Loucy (cell line): Measurements from ENCODE around the gene PDZRN3.

Source experiments
- H2AFZ ChIP-seq: fragments of 200-600 bp; sonication (generic); 2 replicates; pipeline ENCODE4 v1.6.0; 2016; ENCODE audit warnings: antibody characterized with exemption, mild to moderate bottlenecking, low read length, moderate library complexity
- H3F3A ChIP-seq: fragments of 200-600 bp; 2 replicates; pipeline ENCODE4 v1.6.0; 2016; ENCODE audit warnings: antibody characterized with exemption, low read depth, mild to moderate bottlenecking
- H3K27me3 ChIP-seq: fragments of 200-600 bp; sonication (generic); 2 replicates; pipeline ENCODE4 v1.6.1; 2014; ENCODE audit warnings: low read length, mild to moderate bottlenecking; ENCODE audit not compliant: insufficient read depth, poor library complexity, severe bottlenecking
- H3K36me3 ChIP-seq: fragments of 200-600 bp; sonication (generic); 2 replicates; pipeline ENCODE4 v1.6.1; 2016; ENCODE audit warnings: low read length; ENCODE audit not compliant: insufficient read depth
- H3K4me1 ChIP-seq: fragments of 200-600 bp; sonication (generic); 2 replicates; pipeline ENCODE4 v1.5.1; 2014; ENCODE audit warnings: low read length, mild to moderate bottlenecking; ENCODE audit not compliant: insufficient read depth, poor library complexity, severe bottlenecking
- H3K4me2 ChIP-seq: fragments of 200-600 bp; sonication (generic); 2 replicates; pipeline ENCODE4 v1.6.0; 2014; ENCODE audit warnings: antibody characterized with exemption, low read length, low read depth, mild to moderate bottlenecking; ENCODE audit not compliant: poor library complexity, severe bottlenecking
- H3K4me3 ChIP-seq: fragments of 200-600 bp; sonication (generic); 2 replicates; pipeline ENCODE4 v1.5.1; 2014; ENCODE audit warnings: low read length, mild to moderate bottlenecking, mixed read lengths; ENCODE audit not compliant: poor library complexity, severe bottlenecking
- H3K79me2 ChIP-seq: fragments of 200-600 bp; sonication (generic); 2 replicates; pipeline ENCODE4 v1.6.1; 2014; ENCODE audit warnings: low read length; ENCODE audit not compliant: insufficient read depth
- H3K9ac ChIP-seq: fragments of 200-600 bp; sonication (generic); 2 replicates; pipeline ENCODE4 v1.6.0; 2014; ENCODE audit warnings: mild to moderate bottlenecking, low read depth, low read length, moderate library complexity; ENCODE audit not compliant: poor library complexity, severe bottlenecking
- H3K9me2 ChIP-seq: fragments of 200-600 bp; sonication (generic); replicated peaks from 2 replicates; pipeline ENCODE4 v1.6.1; 2016; ENCODE audit warnings: low read depth, low read length, mixed read lengths
- H3K9me3 ChIP-seq: fragments of 200-600 bp; sonication (generic); 2 replicates; pipeline ENCODE4 v1.6.1; 2014; ENCODE audit warnings: mild to moderate bottlenecking, antibody characterized with exemption, low read length, low read depth; ENCODE audit not compliant: insufficient read depth
- H4K20me1 ChIP-seq: fragments of 200-600 bp; sonication (generic); 2 replicates; pipeline ENCODE4 v1.6.0; 2014; ENCODE audit warnings: antibody characterized with exemption, low read length, mild to moderate bottlenecking; ENCODE audit not compliant: insufficient read depth, poor library complexity, severe bottlenecking
- EZH2phosphoT487 ChIP-seq: fragments of 200-600 bp; IDR thresholded peaks from 2 replicates; pipeline ENCODE4 v1.6.1; 2018; ENCODE audit warnings: antibody characterized with exemption, mild to moderate bottlenecking, moderate library complexity, borderline replicate concordance
- TF ChIP-seq, protein P1 (sequence below): fragments of 200-600 bp; sonication (generic); conservative IDR thresholded peaks from 2 replicates; pipeline ENCODE4 v1.5.1; 2014; ENCODE audit warnings: mild to moderate bottlenecking, antibody characterized with exemption, low read length

The PDZRN3 gene

DNA sequence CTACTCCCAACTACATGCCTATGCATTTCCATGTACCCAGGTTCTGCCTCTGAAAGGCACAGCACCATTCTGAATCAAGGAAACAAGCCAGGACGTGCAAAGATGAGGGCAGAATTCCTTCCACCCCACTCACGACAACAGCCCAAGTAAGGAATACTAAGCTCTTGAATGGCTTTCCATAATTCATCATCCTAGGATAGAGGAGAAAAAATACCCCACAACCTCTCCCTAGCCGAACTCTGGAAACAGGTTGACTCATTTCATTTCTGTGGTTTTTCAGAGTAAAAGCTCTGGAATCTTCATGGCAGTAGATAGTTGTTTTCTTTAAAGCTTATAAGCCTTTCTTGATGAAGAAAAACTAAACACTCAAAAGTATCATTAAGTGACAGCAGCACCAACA, 77.8 kb downstream of the PDZRN3 start:
- TF ChIP-seq, protein P1, sequence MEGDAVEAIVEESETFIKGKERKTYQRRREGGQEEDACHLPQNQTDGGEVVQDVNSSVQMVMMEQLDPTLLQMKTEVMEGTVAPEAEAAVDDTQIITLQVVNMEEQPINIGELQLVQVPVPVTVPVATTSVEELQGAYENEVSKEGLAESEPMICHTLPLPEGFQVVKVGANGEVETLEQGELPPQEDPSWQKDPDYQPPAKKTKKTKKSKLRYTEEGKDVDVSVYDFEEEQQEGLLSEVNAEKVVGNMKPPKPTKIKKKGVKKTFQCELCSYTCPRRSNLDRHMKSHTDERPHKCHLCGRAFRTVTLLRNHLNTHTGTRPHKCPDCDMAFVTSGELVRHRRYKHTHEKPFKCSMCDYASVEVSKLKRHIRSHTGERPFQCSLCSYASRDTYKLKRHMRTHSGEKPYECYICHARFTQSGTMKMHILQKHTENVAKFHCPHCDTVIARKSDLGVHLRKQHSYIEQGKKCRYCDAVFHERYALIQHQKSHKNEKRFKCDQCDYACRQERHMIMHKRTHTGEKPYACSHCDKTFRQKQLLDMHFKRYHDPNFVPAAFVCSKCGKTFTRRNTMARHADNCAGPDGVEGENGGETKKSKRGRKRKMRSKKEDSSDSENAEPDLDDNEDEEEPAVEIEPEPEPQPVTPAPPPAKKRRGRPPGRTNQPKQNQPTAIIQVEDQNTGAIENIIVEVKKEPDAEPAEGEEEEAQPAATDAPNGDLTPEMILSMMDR = no peak
- no peak for TF ChIP-seq EZH2phosphoT487
- H2AFZ ChIP-seq = no peak overlapping the region

DNA sequence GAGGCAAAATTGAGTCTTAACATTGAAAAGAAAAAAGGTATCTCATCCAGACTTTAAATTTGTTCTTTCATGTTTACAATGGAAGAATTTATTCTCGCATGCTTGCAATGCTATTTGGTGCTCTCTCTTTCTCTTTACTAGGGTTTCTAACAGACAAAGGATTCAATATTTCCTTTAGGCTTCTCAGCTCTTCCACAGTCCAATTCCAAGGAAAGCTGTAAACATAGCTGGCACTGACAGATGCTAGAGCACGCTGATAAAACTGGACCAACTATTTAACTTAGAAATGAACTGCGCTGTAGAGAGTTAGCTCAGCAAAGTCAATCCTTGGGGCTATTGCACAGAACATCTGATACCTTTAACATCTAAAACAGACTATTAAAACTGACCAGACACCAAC, 81.3 kb downstream of the PDZRN3 start:
- Histone ChIP-seq H3K27me3 (no peaks in the 10 kb centered on the region), H3K79me2 (no peaks in the 10 kb centered on the region), H3K36me3 (no peaks in the 10 kb centered on the region), H3K9ac (no peak overlapping the region), H3K4me2 (no peak overlapping the region), H3K9me2 (no peaks in the 10 kb centered on the region), H3F3A (no peaks in the 10 kb centered on the region), H3K9me3 (no peaks in the 10 kb centered on the region), H2AFZ (no peak overlapping the region), H3K4me1 (no peaks in the 10 kb centered on the region), H4K20me1 (no peaks in the 10 kb centered on the region), H3K4me3 (no peak overlapping the region)
- TF ChIP-seq EZH2phosphoT487 = no peak
- TF ChIP-seq, protein P1 = no peak

More for the DNA sequence above, 77.8 kb downstream of the PDZRN3 start:
- Histone ChIP-seq H3K9me3 (no peaks in the 10 kb centered on the region), H3K4me3 (no peak overlapping the region), H3K4me1 (no peaks in the 10 kb centered on the region), H3F3A (no peaks in the 10 kb centered on the region), H3K9ac (no peak overlapping the region), H4K20me1 (no peaks in the 10 kb centered on the region), H3K4me2 (no peak overlapping the region), H3K9me2 (no peaks in the 10 kb centered on the region), H3K79me2 (no peaks in the 10 kb centered on the region), H3K27me3 (no peaks in the 10 kb centered on the region), H3K36me3 (no peaks in the 10 kb centered on the region)

DNA sequence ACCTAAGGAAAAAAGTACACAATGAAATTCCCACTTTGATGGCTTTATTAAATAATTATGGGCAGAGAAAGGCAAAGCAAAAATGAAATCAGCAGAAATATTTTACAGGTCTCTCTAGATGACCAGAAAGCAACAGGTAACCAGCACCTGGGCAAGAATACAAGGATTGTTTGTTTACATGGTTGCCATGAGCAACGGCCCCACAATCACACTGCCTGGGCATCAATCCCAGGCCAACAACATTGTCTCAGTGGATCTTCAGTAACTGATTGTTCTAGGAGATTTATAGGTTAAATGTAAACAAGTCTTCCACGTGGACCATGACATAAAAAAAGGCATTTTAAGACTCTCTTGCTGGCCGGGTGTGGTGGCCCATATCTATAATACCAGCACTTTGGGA, 82.6 kb downstream of the PDZRN3 start:
- Histone ChIP-seq H3F3A (no peaks in the 10 kb centered on the region), H4K20me1 (no peaks in the 10 kb centered on the region), H3K36me3 (no peaks in the 10 kb centered on the region), H3K9me2 (no peaks in the 10 kb centered on the region), H3K4me3 (no peak overlapping the region), H3K9me3 (no peaks in the 10 kb centered on the region), H3K79me2 (no peaks in the 10 kb centered on the region), H3K27me3 (no peaks in the 10 kb centered on the region), H3K9ac (no peak overlapping the region), H2AFZ (no peak overlapping the region), H3K4me1 (no peaks in the 10 kb centered on the region), H3K4me2 (no peak overlapping the region)
- TF ChIP-seq, protein P1 = no peak
- no peak for TF ChIP-seq EZH2phosphoT487
